ENCODE data around the gene RHBDD1.

The RHBDD1 gene

GRCh38 chr2:226994775-226995174 is 158.9 kb downstream of the RHBDD1 start:
- DNase-seq: no peak

- DNase-seq: no peak
Measured at GRCh38 chr2:226995625-226996041, 159.8 kb downstream of the RHBDD1 start.

GRCh38 chr2:226999661-227000060 is 163.8 kb downstream of the RHBDD1 start:
- DNase-seq: no peak

GRCh38 chr2:227000123-227000522 is 164.3 kb downstream of the RHBDD1 start:
- no peak for DNase-seq

- DNase-seq: no peak
Measured at GRCh38 chr2:227004482-227004881, 168.6 kb downstream of the RHBDD1 start.

GRCh38 chr2:227006189-227006897 is 170.5 kb downstream of the RHBDD1 start:
- DNase-seq: no peak

- DNase-seq: no peak
Measured at GRCh38 chr2:227007148-227007547, 171.3 kb downstream of the RHBDD1 start.

- no peak for DNase-seq
Measured at GRCh38 chr2:227007940-227008339, 172.1 kb downstream of the RHBDD1 start.

- DNase-seq: no peak
Measured at GRCh38 chr2:227010433-227010832, 174.6 kb downstream of the RHBDD1 start.

- DNase-seq: no peak
Measured at GRCh38 chr2:227013330-227013729, 177.5 kb downstream of the RHBDD1 start.

- no peak for DNase-seq
Measured at GRCh38 chr2:227013881-227014280, 178.0 kb downstream of the RHBDD1 start.

- no peak for DNase-seq
Measured at GRCh38 chr2:227016894-227017293, 181.0 kb downstream of the RHBDD1 start.

- DNase-seq: no peak
Measured at GRCh38 chr2:227020416-227020815, 184.6 kb downstream of the RHBDD1 start.

- no peak for DNase-seq
Measured at GRCh38 chr2:227022608-227023007, 186.8 kb downstream of the RHBDD1 start.

GRCh38 chr2:227025510-227025909 is 189.7 kb downstream of the RHBDD1 start:
- DNase-seq: no peak

- no peak for DNase-seq
Measured at GRCh38 chr2:227029426-227030105, 193.7 kb downstream of the RHBDD1 start.

- DNase-seq: no peak
Measured at GRCh38 chr2:227030789-227031188, 194.9 kb downstream of the RHBDD1 start.

- DNase-seq: no peak
Measured at GRCh38 chr2:227031379-227031778, 195.5 kb downstream of the RHBDD1 start.

- peak; percentile 5 for DNase-seq
Measured at GRCh38 chr2:227033471-227034148, 197.8 kb downstream of the RHBDD1 start.

- DNase-seq: no peak
Measured at GRCh38 chr2:227035711-227036367, 200.0 kb downstream of the RHBDD1 start.

- DNase-seq: no peak
Measured at GRCh38 chr2:227036527-227036926, 200.7 kb downstream of the RHBDD1 start.

GRCh38 chr2:227038550-227039189 is 202.8 kb downstream of the RHBDD1 start:
- DNase-seq: no peak

GRCh38 chr2:227043981-227044380 is 208.1 kb downstream of the RHBDD1 start:
- DNase-seq: no peak

All from NCI-H345 (cell line).